Fibroblast of pulmonary artery (primary cell): Measurements from ENCODE around the gene ABCC8.

ENCODE experiments used
- DNase-seq: peaks from one replicate; pipeline ENCODE4 v3.0.0-alpha.2; 2010; ENCODE audit warnings: low read depth
- H3K4me3 ChIP-seq: replicated peaks from 2 replicates; pipeline ENCODE4 v1.5.1; 2011; ENCODE audit warnings: low read depth, mild to moderate bottlenecking, control low read depth, low read length, moderate library complexity
- TF ChIP-seq, protein P1 (sequence below): IDR thresholded peaks from 2 replicates; pipeline ENCODE4 v1.5.1; 2011; ENCODE audit warnings: mild to moderate bottlenecking, control low read depth, low read length, inconsistent platforms; ENCODE audit errors: missing control alignments

Gene ABCC8

GRCh38 chr11:17506942-17507341 lies 30.3 kb upstream of the ABCC8 start:
- TF ChIP-seq, protein P1, sequence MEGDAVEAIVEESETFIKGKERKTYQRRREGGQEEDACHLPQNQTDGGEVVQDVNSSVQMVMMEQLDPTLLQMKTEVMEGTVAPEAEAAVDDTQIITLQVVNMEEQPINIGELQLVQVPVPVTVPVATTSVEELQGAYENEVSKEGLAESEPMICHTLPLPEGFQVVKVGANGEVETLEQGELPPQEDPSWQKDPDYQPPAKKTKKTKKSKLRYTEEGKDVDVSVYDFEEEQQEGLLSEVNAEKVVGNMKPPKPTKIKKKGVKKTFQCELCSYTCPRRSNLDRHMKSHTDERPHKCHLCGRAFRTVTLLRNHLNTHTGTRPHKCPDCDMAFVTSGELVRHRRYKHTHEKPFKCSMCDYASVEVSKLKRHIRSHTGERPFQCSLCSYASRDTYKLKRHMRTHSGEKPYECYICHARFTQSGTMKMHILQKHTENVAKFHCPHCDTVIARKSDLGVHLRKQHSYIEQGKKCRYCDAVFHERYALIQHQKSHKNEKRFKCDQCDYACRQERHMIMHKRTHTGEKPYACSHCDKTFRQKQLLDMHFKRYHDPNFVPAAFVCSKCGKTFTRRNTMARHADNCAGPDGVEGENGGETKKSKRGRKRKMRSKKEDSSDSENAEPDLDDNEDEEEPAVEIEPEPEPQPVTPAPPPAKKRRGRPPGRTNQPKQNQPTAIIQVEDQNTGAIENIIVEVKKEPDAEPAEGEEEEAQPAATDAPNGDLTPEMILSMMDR, result no peak
- no peak for DNase-seq
- no peak overlapping the region for H3K4me3 ChIP-seq

DNA sequence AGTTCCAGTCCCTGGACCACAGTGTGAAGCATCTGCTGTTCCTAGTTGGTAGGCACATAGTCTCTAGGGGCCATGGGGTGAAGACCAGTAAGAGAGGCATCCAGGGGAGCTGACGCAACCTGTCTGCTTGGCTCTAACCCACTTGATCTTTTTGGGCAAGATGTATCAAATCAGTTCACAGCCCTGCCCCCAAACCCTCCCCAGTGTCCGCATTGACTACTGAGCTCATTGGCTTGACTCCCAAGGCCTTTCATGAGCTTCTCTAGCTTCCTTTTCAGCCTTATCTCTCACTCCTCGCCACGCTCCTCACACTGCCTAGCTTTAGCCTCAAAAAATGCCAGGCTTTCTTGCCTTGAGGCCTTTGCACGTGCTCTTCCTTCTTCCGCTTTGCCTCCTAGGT lies 29.7 kb upstream of the ABCC8 start:
- TF ChIP-seq, protein P1, result no peak
- no peak for DNase-seq
- no peak overlapping the region for H3K4me3 ChIP-seq

DNA sequence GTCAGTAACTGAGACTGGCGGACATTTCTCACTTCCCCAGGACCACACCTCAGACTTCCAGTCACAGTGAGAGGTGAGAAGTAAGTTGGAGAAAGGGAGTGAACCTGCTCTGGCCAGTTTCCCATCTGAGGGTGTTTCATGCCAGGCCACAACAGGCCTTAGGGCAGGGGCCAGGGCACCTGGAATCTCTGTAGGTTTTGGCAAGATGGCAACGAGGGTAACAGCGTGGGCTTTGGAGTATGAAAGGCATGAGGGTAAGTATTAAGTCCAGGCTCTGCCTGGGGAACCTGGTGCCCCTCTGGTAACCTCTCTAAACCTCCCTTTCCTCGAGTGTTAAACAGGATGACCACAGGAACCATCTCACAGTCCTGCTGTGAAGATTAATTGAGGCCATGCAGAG lies 28.5 kb upstream of the ABCC8 start:
- DNase-seq, result no peak
- no peak overlapping the region for H3K4me3 ChIP-seq
- TF ChIP-seq, protein P1, result no peak

DNA sequence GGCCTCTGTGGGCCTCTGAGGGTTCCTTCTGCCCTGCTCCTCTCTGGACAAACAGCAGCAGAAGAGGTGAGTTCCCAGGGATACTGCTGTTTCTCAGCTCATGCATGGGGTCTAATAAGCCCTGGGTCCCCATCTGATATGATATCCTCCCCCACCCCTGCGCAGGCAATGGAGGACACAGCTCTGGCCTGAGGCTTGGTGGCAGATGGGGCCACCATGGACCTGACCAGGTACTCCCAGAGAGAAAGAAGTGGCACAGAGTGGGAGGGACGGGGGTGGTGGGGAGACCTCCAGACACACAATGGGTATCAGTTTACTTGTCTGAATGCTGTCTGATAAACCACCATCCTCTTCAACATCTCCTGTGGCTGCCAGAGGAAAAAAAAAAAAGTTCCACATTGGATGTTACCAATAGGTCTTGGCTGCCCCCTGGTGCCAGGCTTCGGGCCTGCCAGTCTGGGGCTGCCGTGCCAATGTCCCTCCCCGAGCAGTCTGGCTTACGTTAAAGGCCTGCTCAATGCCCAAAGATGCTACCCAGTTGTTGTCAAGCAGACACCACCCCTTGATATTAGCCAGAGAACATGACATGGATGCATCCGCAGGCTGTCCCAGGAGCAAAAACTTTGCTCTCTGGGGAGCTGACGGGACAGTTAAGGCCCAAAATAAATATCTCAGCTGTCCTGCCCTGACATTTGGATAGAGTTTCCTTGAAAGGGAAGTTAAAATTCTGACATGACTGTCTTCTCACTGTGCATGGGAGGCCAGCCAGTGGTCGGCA lies 27.9 kb upstream of the ABCC8 start:
- DNase-seq, result peak; percentile 68
- no peak overlapping the region for H3K4me3 ChIP-seq

GRCh38 chr11:17502630-17503029 lies 26.0 kb upstream of the ABCC8 start:
- H3K4me3 ChIP-seq, result no peak overlapping the region
- no peak for DNase-seq
- TF ChIP-seq, protein P1, result no peak

More for the DNA sequence above, 27.9 kb upstream of the ABCC8 start:
- TF ChIP-seq, protein P1, result peak; percentile 88

DNA sequence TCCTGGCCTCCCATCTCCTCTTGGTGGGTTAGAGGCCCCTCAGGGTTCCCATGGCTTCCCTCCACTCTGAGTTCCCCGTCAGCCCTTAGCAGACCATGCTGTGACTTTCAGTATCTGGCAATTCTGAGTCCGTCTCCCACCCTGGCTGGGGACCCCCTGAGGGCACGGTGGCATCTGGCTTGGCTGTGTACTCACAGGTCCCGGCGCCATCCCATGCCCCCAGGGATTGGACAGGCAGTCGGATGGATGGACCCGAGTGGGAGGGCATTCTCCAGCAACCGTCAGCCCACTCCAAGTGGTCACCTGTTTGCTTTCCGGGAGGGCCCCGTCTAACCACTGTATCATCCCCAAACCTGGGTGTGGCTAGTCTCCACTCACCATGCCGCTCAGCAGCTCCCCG lies 24.0 kb upstream of the ABCC8 start:
- no peak overlapping the region for H3K4me3 ChIP-seq
- TF ChIP-seq, protein P1, result no peak
- DNase-seq, result no peak

GRCh38 chr11:17498475-17498874 lies 21.8 kb upstream of the ABCC8 start:
- TF ChIP-seq, protein P1, result peak; percentile 33
- no peak for DNase-seq
- no peak overlapping the region for H3K4me3 ChIP-seq
